Cardiac fibroblast (primary cell): Measurements from ENCODE around the gene CMTM6.
A peak's percentile ranks its signal among the peaks of the same experiment; 100 is the strongest.

Experiments used
- DNase-seq, 2 donors: peaks; one replicate each; pipeline versions ENCODE4 v3.0.0 to v3.0.0-alpha.2; 2010; ENCODE audit warnings: low read depth in 2 of 2
- H3K4me3 ChIP-seq, 2 donors: replicated peaks in 1 of 2; 1 replicate in 1 of 2; 2 replicates in 1 of 2; pipeline ENCODE4 v1.5.1; 2011; ENCODE audit warnings: low read depth in 2 of 2, low read length in 2 of 2, mild to moderate bottlenecking in 2 of 2, moderate library complexity in 1 of 2
- CTCF ChIP-seq: IDR thresholded peaks from one replicate; pipeline ENCODE4 v1.5.1; 2011; ENCODE audit warnings: low read depth, mild to moderate bottlenecking, low read length, inconsistent platforms

CMTM6 gene

GRCh38 chr3:32460031-32460749, 42.5 kb downstream of the CMTM6 start:
- no peak for TF ChIP-seq CTCF
- DNase-seq: peak in 1 of 2 donors; percentile 17
- no peak overlapping the region for H3K4me3 ChIP-seq

DNA sequence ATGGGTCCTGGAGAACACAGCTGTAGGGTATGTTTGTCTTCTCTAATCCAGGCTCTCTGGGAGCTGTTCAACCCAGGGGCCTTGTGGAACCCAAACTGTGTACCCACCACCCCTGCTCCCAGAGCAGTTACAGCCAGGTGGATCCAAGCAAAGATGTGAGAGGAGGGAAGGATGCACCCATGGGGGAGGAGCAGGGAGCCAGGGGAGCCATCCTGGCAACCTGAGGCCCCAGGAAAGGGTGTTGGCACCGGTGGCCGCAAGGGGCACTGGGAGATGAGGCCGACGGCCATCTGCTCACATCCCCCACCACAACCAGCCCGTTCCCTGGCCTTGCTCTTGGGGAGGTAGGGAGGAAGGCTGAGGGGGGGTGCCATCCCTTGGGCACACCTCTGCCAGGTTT, 43.2 kb downstream of the CMTM6 start:
- H3K4me3 ChIP-seq: no peak overlapping the region
- DNase-seq: no peak
- TF ChIP-seq CTCF: no peak

DNA sequence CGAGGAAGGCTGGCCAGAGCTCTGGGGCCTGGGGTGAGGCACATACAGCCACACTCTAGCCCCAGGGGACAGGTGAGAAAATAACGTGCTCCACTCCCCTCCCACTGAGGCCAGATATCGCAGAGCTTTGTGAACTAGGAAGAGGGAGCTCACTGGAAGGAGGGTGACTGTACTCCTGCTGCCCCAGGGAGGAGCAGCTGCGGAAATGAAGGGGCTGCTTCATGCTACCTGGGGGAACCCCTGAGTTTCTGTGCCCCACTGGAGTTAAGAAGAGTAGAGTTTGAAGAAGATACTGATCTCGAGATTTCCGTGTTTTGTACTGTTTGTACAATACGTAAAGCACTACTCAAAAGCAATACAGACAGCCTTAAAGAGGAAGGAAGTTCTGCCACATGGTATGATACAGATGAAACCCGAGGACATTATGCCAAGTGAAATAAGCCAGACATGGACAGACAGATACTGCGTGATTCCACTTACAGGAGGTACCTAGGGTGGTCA, 44.6 kb downstream of the CMTM6 start:
- H3K4me3 ChIP-seq: no peak overlapping the region
- no peak for DNase-seq
- no peak for TF ChIP-seq CTCF

DNA sequence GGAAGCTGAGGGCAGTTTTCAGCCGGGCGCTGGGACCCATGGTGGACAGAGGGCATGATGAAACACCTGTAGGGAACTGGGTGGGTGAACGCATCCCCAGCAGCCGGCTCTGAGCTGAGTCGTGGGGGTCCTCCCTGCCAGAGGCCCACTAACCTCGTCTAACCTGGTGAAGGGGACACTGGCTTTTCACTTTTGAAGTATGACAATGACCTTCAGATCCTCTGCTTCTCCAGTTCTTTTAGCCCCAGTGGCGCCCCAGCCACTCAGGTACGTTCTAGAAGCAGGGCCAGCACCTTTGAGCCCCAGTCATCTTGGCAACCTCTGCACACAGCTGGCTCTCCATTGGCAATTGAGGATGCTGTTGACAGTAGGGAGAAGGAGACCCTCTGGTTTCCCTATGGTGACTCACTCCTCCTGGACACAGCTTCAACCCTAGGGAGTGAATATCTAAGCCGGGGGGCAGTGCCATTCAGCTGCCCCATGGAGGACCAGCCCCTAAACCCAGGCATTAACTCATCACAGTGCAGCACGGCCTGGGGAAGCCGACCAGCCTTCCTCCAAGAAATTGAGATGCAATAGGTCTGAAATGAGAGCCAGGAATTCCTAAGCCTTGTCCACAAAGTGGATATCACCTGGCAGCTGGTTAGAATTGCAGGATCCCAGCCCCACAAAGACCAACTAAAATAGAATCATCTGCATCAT, 46.1 kb downstream of the CMTM6 start:
- H3K4me3 ChIP-seq: no peak overlapping the region
- no peak for TF ChIP-seq CTCF
- DNase-seq: no peak

DNA sequence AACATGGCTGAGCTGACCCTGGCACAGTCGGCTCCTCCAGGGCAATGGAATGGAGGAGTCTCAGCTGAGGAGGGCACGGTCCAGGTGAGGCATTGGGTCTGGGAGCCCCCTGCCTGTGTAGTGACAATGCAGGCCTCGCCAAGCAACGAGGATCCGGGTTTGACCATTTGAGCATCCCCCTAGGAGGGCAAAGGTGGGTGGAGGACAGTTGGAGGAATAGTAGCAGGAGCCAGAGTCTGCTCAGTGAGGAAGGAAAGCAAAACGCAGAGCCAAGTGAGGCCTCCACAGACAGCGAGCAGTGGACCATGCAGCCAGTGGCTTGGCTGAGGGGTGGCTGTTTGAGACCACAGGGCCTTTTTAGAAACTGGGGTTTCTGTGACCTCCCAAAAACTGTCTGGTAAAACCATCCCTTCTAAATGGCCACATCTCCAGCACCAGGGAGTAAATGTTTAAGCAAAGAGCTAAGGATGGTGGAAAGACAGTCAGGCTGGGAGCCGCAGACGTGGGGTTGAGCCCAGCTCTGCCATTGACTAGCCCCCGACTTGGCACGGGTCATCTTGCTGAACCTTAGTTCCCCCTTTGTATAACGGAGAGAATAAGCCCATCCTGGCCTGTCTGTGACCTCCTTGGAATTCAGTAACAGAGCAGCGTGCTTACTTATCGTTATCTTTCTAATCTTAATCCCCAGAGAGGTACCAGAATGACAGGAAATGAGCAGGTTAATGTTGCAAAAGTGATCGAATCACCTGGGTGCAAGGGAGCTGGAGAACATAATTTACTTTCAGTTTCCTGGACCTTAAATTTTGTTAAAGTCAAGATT, 46.8 kb downstream of the CMTM6 start:
- DNase-seq: no peak
- TF ChIP-seq CTCF: no peak
- H3K4me3 ChIP-seq: no peak overlapping the region

GRCh38 chr3:32454731-32455608, 47.7 kb downstream of the CMTM6 start:
- no peak for TF ChIP-seq CTCF
- no peak overlapping the region for H3K4me3 ChIP-seq
- no peak for DNase-seq
